Esophagus muscularis mucosa (tissue), 4 donors: Measurements from ENCODE around the gene ASB15.

Experiments
- CTCF ChIP-seq, 3 experiments: fragments of 200-600 bp in 2 of 3; fragments of 450-650 bp in 1 of 3; sonication (generic) in 2 of 3; IDR thresholded peaks; one replicate each; pipeline ENCODE4 v1.5.1; 2017 to 2019; ENCODE audit warnings: antibody characterized with exemption in 3 of 3, mild to moderate bottlenecking in 2 of 3, moderate library complexity in 1 of 3
- EP300 ChIP-seq: sonication (generic); formaldehyde crosslinking; IDR thresholded peaks from one replicate; pipeline ENCODE4 v1.6.1; 2017; ENCODE audit warnings: antibody characterized with exemption
- POLR2A ChIP-seq: fragments of 450-650 bp; IDR thresholded peaks from one replicate; pipeline ENCODE4 v1.6.1; 2017; ENCODE audit warnings: antibody characterized with exemption, moderate library complexity, mild to moderate bottlenecking, low read depth

- TF ChIP-seq CTCF (IDR thresholded peaks at IDR 0.05): no peak
- TF ChIP-seq POLR2A: no peak
- TF ChIP-seq EP300: no peak
These were observed 71.6 kb downstream of the ASB15 start for GRCh38 chr7:123673137-123673732.
